ENCODE measurements around the gene SPAG5.

SPAG5 gene

GRCh38 chr17:28598799-28599310, at the start of gene SPAG5:
Gene SPAG5, minus strand, starts transcription at chr17:28599025. Its CDS starts 79 bp downstream, at chr17:28598946.
- peak; percentile 94 for DNase-seq (ENCODE audit: low spot score)

GRCh38 chr17:28646039-28646754, 47.4 kb upstream of the SPAG5 start:
- DNase-seq (ENCODE audit: low spot score), result peak; percentile 25

GRCh38 chr17:28645576-28645939, 46.7 kb upstream of the SPAG5 start:
- DNase-seq (ENCODE audit: low spot score), result no peak

- DNase-seq (ENCODE audit: low spot score), result peak; percentile 95
Measured at GRCh38 chr17:28644787-28645575, 46.2 kb upstream of the SPAG5 start, which contains the start of gene BLTP2. Gene BLTP2, minus strand, starts transcription at chr17:28645158. Its CDS starts 102 bp downstream, at chr17:28645056.

GRCh38 chr17:28643983-28644786, 45.4 kb upstream of the SPAG5 start:
- DNase-seq (ENCODE audit: low spot score), result peak; percentile 57

GRCh38 chr17:28641579-28641978, 42.8 kb upstream of the SPAG5 start:
- DNase-seq (ENCODE audit: low spot score), result no peak

GRCh38 chr17:28635506-28635905, 36.7 kb upstream of the SPAG5 start:
- DNase-seq (ENCODE audit: low spot score), result no peak

GRCh38 chr17:28634206-28634865, 35.5 kb upstream of the SPAG5 start:
- DNase-seq (ENCODE audit: low spot score), result no peak

- DNase-seq (ENCODE audit: low spot score), result no peak
Measured at GRCh38 chr17:28626818-28627217, 28.0 kb upstream of the SPAG5 start.

- DNase-seq (ENCODE audit: low spot score), result no peak
Measured at GRCh38 chr17:28624148-28624547, 25.3 kb upstream of the SPAG5 start.

- DNase-seq (ENCODE audit: low spot score), result no peak
Measured at GRCh38 chr17:28623696-28624095, 24.9 kb upstream of the SPAG5 start.

GRCh38 chr17:28622186-28622585, 23.4 kb upstream of the SPAG5 start:
- DNase-seq (ENCODE audit: low spot score), result no peak

GRCh38 chr17:28620010-28620409, 21.2 kb upstream of the SPAG5 start:
- DNase-seq (ENCODE audit: low spot score), result no peak

- no peak for DNase-seq (ENCODE audit: low spot score)
Measured at GRCh38 chr17:28618464-28618863, 19.6 kb upstream of the SPAG5 start.

GRCh38 chr17:28616281-28616680, 17.5 kb upstream of the SPAG5 start:
- no peak for DNase-seq (ENCODE audit: low spot score)

GRCh38 chr17:28615260-28615940, 16.6 kb upstream of the SPAG5 start:
- DNase-seq (ENCODE audit: low spot score), result no peak

- DNase-seq (ENCODE audit: low spot score), result no peak
Measured at GRCh38 chr17:28613931-28614381, 15.1 kb upstream of the SPAG5 start, which contains the start of gene RSKR. Gene RSKR, minus strand, starts transcription at chr17:28614185. Its CDS starts 24 bp downstream, at chr17:28614161.

GRCh38 chr17:28612936-28613872, 14.4 kb upstream of the SPAG5 start:
- peak; percentile 53 for DNase-seq (ENCODE audit: low spot score)

GRCh38 chr17:28612531-28612930, 13.7 kb upstream of the SPAG5 start:
- DNase-seq (ENCODE audit: low spot score), result no peak

- no peak for DNase-seq (ENCODE audit: low spot score)
Measured at GRCh38 chr17:28610376-28610775, 11.6 kb upstream of the SPAG5 start.

All from hematopoietic multipotent progenitor cell treated with erythropoietin and hydrocortisone succinate and interleukin-3 and kit ligand, for 17 days (in vitro differentiated cells).